Spinal cord (tissue), 10 donors: ENCODE results near the gene EMILIN3. TPM values are rescaled to one million over a fixed set of nuclear protein-coding genes. Genes with fewer than 3 reads are reported as not detected.

Source experiments
- DNase-seq, 6 donors: peaks; one replicate each; pipeline versions ENCODE4 v3.0.0 to v3.0.0-alpha.2; 2013 to 2015; ENCODE audit warnings: low spot score in 6 of 6, low read depth in 4 of 6
- H3K27ac ChIP-seq: one replicate; pipeline ENCODE4 v1.5.1; 2013; ENCODE audit warnings: low read depth, low read length, control low read depth
- H3K27me3 ChIP-seq: one replicate; pipeline ENCODE4 v1.6.1; 2013; ENCODE audit warnings: low read length; ENCODE audit not compliant: control insufficient read depth, insufficient read depth
- H3K36me3 ChIP-seq: one replicate; pipeline ENCODE4 v1.6.1; 2013; ENCODE audit warnings: low read length; ENCODE audit not compliant: control insufficient read depth, insufficient read depth
- H3K4me1 ChIP-seq: one replicate; pipeline ENCODE4 v1.6.1; 2013; ENCODE audit warnings: low read length; ENCODE audit not compliant: control insufficient read depth, insufficient read depth
- H3K4me3 ChIP-seq: one replicate; pipeline ENCODE4 v1.5.1; 2013; ENCODE audit warnings: low read depth, low read length, control low read depth
- H3K9me3 ChIP-seq: one replicate; pipeline ENCODE4 v1.6.1; 2013; ENCODE audit warnings: low read length; ENCODE audit not compliant: control insufficient read depth, insufficient read depth
- WGBS: methylation state at CpG from one replicate; pipeline ENCODE4 v1.1.5; 2013; ENCODE audit warnings: missing lambda C conversion rate; ENCODE audit not compliant: insufficient coverage; 5-methylcytosine and 5-hydroxymethylcytosine counted together
- polyA plus RNA-seq, 2 donors: library from polyadenylated mRNA; unstranded; fragments of 120-200 nt; gene quantifications; one replicate each; pipeline ENCODE4 v1.2.1, GENCODE V29; 2013; ENCODE audit not compliant: insufficient read length in 2 of 2
- total RNA-seq, 2 donors: library from RNA; depleted of rRNA in 1 of 2; stranded (reverse); fragments of 120-200 nt in 1 of 2; fragments of >200 nt in 1 of 2; gene quantifications; one replicate each; pipeline versions ENCODE4 v1.2.3 to v1.2.4, GENCODE V29; 2013 to 2014
- donor health status: healthy.

Gene EMILIN3
- total and polyA plus RNA-seq, 4 donors = 8.6 to 16.4 (median 9.6) TPM

DNA sequence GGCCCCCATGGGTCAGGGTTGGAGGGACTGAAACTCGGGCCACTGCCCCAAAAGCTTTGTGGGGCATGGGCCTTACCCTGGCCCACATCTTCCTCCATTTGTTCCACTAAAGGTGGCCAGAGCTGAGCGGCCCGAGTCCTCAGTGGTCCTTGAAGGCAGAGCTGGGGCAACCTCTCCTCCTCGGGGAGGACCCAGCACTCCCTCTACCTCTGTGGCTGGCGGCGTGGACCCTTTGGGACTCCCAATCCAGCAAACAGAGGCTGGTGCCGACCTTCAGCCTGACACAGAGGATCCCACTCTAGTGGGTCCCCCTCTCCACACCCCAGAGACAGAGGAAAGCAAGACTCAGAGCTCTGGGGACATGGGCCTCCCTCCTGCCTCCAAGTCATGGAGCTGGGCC lies 16.7 kb downstream of the EMILIN3 start:
- Histone ChIP-seq H3K27ac (no peak overlapping the region), H3K4me3 (no peak overlapping the region), H3K27me3 (no peaks in the 10 kb centered on the region), H3K36me3 (peaks cover 4% of the 10 kb centered on the region), H3K4me1 (peaks cover 2% of the 10 kb centered on the region), H3K9me3 (no peaks in the 10 kb centered on the region)
- WGBS = 92% methylated on average over 6 of the region's 7 CpGs
- DNase-seq = no peak

DNA sequence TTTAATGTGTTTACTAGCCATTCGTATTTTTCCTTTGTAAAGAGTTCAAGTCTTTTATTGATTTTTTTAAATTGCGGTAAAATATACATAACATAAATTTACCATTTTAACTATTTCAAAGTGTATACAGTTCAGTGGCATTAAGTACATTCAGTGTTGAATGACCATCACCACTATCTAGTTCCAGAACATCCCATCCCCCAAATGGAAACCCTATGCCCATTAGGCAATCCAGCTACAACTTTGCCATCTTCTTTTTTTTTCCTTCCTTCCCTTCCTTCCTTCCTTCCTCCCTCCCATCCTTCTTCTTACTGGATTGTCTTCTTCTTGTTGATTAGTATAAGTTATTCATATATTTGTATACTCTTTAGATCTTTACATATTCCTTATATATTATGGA lies 17.4 kb downstream of the EMILIN3 start:
- Histone ChIP-seq H3K4me3 (no peak overlapping the region), H3K36me3 (peaks cover 4% of the 10 kb centered on the region), H3K27me3 (no peaks in the 10 kb centered on the region), H3K27ac (no peak overlapping the region), H3K4me1 (peaks cover 2% of the 10 kb centered on the region), H3K9me3 (no peaks in the 10 kb centered on the region)
- no peak for DNase-seq
- WGBS = no CpG with 5 or more reads among the region's 2 CpGs

DNA sequence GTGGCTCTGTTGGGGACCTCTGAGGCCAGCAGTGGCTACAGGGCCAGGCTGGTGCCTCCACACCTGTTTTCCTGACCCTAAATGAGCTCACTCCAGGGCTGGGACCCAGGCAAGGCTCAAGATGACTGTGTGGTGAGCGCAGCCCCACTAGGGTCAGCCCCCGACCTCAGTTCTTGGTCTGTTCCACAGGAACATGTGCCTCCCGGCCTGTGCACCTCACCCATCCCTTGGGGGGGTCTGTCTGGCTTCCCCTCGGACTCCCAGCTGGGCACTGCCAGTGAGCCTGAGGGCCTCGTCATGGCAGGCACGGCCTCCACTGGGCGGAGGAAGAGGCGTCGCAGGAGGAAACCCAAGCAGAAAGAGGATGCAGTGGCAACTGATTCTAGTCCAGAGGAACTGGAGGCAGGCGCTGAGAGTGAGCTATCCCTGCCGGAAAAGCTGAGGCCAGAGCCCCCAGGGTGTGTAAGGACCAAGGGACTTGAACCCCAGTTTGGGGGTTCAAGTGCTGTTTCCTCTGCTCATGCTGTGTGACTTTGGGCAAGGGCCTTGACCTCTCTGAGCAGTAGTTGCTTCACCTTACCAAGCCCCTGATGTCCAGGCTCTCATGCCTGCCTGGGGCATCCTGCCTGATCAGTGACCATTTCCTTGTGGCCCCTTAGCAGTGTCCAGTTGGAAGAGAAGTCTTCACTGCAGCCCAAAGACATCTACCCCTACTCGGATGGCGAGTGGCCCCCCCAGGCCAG lies 18.0 kb downstream of the EMILIN3 start:
- Histone ChIP-seq H3K27me3 (no peaks in the 10 kb centered on the region), H3K9me3 (no peaks in the 10 kb centered on the region), H3K36me3 (peaks cover 4% of the 10 kb centered on the region), H3K4me1 (peaks cover 2% of the 10 kb centered on the region), H3K27ac (no peak overlapping the region), H3K4me3 (no peak overlapping the region)
- WGBS = 97% methylated on average over 13 of the region's 13 CpGs
- no peak for DNase-seq

DNA sequence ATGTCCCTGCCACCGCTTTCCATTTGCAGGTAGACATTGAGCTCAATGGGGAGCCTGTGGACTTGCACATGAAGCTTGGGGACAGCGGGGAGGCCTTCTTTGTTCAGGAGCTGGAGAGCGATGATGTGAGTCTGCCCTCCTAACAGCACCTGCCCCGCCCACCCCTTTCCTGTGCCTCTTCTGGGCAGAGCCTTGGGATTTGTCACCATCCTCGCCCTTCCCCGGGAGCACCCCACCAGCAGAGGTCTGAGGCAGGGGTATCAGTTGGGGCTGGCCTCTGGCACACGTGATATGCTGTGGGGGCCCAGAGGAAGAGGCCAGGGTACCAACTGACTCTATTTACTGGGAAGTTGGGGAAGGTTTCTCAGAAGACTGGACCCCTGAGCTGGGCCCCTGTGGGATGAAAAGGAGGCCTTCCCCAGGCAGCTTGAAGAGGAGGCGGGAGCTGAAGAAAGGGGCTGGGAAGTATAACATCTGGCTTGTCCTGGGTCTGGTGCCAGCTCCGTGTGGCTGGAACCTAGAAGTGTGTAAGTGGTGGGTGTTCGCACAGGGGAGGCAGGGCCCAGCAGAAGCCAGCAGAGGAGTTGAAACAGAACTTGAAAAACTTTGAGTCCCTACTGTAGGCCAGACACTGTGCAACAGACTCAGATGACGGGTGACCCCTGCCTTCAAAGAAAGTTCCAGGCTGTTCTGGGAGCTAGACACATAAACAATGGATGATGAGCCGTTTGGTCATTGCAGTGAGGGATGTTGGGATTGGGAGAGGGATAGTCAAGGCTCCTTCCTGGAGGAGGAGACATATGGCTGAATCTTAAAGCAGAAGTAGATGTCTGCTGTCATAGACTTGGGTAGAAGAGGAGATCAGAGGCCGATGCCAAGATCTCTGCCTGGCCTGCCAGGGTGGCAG lies 18.8 kb downstream of the EMILIN3 start:
- H3K27ac ChIP-seq = no peak overlapping the region
- no peak overlapping the region for H3K4me3 ChIP-seq
- 80% methylated on average over 11 of the region's 13 CpGs for WGBS
- H3K27me3 ChIP-seq = no peaks in the 10 kb centered on the region
- H3K36me3 ChIP-seq = peaks cover 4% of the 10 kb centered on the region
- no peaks in the 10 kb centered on the region for H3K9me3 ChIP-seq
- DNase-seq = no peak
- peaks cover 2% of the 10 kb centered on the region for H3K4me1 ChIP-seq

DNA sequence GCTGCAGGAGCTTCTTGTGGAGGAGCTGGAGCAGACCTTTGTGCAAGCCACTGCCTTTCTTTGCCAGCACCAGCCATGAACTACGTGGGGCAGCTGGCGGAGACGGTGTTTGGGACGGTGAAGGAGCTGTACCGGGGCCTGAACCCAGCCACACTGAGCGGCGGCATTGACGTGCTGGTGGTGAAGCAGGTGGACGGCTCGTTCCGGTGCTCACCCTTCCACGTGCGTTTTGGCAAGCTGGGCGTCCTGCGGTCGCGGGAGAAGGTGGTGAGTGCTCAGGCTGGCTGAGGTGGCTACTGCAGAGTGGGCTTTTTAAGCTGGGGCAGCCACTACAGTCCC lies 20.9 kb downstream of the EMILIN3 start:
- DNase-seq = no peak
- Histone ChIP-seq H3K4me1 (peaks cover 10% of the 10 kb centered on the region), H3K4me3 (no peak overlapping the region), H3K27me3 (no peaks in the 10 kb centered on the region), H3K36me3 (peaks cover 4% of the 10 kb centered on the region), H3K9me3 (no peaks in the 10 kb centered on the region), H3K27ac (no peak overlapping the region)
- 87% methylated on average over 17 of the region's 17 CpGs for WGBS

DNA sequence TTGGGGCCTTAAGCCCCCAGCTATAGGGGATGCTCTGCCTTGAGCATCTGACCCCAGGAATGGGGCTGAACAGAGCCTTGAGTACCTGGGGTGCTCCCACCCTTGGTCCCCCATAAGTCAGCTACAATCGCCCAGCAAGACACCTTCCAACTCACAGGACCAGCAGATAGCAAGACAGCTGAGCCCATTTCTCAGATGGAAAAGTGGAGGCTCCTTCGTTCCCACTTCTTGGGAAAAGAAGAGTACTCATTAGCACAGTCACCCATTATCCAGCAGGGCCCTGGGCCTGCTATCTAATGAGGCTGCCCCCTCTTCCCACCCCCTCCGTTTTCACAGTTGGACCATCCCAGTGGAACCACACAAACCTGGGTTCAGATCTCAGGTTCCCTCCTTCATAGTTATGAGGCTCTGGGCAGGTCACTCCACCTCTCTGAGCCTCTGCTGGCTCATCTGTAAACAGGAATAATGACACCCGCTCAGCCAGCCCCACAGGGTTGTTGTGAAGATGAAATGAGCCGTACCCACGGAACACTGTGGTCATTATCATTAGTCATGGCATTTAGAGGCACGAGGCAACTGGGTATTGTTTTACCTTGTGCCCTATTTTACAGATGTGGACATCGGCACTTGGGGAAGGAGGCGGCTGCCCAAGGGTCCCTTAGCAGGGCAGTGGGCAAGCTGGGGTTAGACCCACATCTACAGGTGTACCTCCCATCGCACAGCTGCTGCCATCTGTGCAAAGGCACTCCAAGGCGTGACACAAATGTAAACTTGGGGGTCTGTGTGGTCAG lies 21.5 kb downstream of the EMILIN3 start:
- H3K4me3 ChIP-seq = no peak overlapping the region
- H3K36me3 ChIP-seq = peaks cover 4% of the 10 kb centered on the region
- peaks cover 15% of the 10 kb centered on the region for H3K4me1 ChIP-seq
- no peak overlapping the region for H3K27ac ChIP-seq
- WGBS = 71% methylated on average over 10 of the region's 11 CpGs
- peak in 1 of 6 donors; percentile 54 for DNase-seq
- no peaks in the 10 kb centered on the region for H3K27me3 ChIP-seq
- no peaks in the 10 kb centered on the region for H3K9me3 ChIP-seq

DNA sequence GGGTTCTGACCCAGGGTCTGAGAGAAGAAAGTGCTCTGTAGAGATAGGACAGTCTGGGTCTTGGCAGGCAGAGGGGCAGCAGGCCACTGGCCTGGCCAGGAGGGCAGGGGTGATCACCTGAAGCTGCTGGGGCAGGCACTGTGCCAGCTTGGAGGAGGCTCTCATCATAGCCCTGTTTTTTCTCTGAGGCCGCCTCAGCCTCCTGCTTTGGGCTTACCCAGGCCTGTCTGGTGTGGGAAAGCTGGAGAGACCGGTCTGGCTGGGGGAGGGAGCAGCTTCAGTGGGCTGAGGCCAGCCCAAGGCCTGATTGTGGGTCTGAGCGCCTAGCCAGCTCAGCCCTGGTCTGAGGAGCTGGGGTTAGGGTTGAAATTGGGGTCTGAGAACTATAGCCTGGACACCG lies 22.1 kb downstream of the EMILIN3 start:
- 94% methylated on average over 4 of the region's 4 CpGs for WGBS
- Histone ChIP-seq H3K9me3 (no peaks in the 10 kb centered on the region), H3K4me1 (peaks cover 22% of the 10 kb centered on the region), H3K27me3 (no peaks in the 10 kb centered on the region), H3K27ac (no peak overlapping the region), H3K36me3 (no peaks in the 10 kb centered on the region), H3K4me3 (no peak overlapping the region)
- DNase-seq = no peak

DNA sequence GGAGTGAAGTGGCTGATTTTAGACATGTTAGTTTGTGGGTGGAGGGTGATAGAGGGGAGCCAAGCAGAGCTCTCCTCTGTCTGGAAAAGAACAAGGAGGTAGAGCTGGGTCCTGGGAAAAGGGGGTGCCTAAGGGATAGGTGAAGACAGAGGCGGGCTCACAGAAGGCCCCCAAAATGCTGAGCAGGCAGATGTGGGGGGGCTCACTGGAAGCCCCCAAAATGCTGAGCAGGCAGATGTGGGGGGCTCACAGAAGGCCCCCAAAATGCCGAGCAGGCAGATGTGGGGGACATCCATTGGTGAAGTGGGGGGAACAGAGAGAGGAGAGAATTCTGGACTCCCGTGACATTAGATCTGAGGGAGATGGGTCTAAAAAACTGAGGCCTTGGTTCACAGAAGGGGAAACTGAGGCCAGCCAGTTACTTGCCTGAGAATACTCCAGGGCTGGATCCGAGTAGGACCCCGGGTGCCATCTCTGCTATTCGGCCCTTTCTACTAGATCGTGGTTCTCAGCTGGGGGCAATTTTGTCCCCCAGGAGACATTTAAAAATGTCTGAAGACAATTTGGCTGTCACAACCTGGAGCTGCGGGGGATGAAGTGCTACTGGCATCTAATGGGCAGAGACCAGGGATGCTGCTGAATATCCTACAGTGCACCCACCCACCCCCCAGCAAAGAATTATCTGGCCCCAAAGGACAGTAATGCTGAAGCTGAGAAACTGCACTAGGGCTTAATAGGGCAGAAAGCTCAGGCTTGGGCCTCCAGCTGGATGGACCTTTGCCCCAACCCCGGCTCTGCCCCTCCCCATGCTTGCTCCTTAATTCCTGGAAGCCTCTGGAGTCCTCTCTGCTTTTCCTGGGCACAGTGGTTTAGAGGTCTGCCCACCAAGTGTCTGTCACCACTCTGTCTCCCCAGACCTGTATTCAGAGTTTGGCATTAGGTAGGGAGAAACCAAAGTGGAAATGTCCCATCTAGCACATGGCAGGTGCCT lies 23.8 kb downstream of the EMILIN3 start:
- no peak overlapping the region for H3K4me3 ChIP-seq
- 85% methylated on average over 9 of the region's 9 CpGs for WGBS
- H3K27me3 ChIP-seq = no peaks in the 10 kb centered on the region
- no peaks in the 10 kb centered on the region for H3K9me3 ChIP-seq
- DNase-seq = no peak
- peaks cover 23% of the 10 kb centered on the region for H3K4me1 ChIP-seq
- H3K27ac ChIP-seq = no peak overlapping the region
- H3K36me3 ChIP-seq = no peaks in the 10 kb centered on the region
